GM19397 (cell line): ENCODE data around the gene PRPF19.

Experiments used
- ATAC-seq: cut with Tn5 transposase; IDR thresholded peaks from one replicate; pipeline ENCODE4 v1.9.1; 2021; ENCODE audit warnings: mild to moderate bottlenecking, moderate library complexity; ENCODE audit not compliant: unreplicated experiment

The PRPF19 gene

DNA sequence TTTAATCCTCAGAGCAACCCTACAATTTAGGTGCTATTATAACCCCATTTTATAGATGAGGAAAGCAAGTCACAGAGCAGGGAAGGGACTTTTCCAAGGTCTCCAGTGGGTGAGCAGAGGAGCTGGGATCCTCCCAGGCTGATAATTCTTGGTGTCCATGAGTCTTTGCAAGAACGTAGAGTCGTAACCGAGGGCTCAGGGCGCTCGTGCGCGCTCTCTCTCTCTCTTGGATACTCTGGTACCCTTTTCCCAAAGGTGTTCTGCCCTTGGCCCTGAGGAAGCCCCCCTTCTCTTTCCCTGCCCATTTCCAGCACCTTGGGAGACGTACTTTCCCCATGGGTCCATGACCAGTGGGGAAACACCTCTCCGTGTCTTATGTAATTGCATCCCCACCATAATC is 44.2 kb downstream of the PRPF19 start:
- ATAC-seq = no peak

DNA sequence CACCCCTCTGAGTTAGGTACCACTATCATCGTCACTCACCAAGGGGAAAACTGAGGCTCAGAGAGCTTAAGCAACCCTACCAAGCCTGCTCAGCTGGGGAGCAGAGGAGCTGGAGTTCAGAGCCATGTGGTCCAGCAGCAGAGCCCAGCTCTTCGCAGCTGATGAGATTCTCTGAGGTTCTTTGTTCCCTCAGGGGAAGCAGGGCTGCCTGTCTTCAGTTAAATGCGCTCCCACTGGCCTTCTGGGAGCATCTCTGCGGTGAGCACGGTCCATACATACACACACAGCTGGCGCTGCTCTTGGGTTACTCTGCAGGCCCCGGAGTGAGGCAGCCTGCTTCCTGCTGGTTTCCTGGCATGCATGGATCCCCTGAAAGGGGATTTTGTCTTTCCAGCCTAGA is 45.4 kb downstream of the PRPF19 start:
- ATAC-seq = no peak

DNA sequence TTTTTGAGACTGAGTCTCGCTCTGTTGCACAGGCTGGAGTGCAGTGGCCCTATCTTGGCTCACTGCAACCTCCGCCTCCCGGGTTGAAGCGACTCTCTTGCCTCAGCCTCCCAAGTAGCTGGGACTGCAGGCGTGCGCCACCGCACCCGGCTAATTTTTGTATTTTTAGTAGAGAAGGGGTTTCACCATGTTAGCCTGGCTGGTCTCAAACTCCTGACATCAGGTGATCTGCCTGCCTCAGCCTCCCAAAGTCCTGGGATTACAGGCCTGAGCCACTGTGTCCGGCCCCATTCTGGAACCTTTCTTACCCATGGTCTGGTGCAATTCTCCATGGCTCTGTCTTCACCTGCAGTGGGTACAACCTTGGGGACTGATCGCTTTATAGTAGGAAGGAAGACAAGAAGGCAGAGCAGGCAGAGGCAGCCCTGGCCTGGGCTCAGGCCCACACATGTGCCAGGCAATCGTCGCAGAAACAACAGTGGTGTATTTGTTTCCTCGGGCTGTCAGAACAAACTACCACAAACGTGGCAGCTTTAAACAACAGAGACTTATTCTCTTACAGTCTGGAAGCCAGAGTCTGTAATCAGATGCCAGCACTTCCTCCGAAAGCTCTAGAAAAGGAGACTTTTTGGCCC is 46.7 kb downstream of the PRPF19 start:
- ATAC-seq = no peak

DNA sequence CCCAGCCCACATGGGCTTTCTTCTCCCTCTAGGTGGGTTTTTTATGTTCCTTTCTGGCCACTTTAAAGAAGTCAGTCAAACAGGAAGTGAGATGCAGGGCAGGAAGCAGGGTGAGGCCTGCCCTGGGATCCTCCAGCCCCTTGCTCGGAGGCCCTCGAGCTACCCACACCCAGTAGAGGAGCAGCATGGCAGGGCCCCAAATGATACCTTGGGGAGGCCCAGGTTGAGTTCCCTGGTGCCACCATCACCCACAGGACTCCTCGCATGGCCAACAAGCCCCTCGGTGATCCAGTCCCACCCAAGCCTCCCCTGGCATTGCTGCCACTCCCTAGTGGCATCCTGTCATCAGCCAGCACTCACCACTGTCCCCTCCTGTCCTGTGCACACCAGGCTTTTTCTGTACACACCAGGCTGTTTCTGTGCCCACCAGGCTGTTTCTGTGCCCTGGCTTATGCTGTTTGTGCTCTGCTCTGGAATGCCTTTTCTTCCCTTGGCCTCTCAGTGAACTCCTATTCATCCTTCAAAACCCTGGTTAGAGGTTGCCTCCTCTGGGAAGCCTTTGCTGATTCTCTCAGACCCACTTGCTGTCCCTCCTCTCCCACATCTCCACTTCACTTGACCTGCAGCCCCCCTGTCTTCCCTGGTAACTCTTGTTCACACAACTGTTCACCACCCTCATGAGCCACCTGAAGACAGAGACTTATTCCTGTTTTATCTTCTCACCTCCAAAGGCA is 47.5 kb downstream of the PRPF19 start:
- ATAC-seq = no peak

DNA sequence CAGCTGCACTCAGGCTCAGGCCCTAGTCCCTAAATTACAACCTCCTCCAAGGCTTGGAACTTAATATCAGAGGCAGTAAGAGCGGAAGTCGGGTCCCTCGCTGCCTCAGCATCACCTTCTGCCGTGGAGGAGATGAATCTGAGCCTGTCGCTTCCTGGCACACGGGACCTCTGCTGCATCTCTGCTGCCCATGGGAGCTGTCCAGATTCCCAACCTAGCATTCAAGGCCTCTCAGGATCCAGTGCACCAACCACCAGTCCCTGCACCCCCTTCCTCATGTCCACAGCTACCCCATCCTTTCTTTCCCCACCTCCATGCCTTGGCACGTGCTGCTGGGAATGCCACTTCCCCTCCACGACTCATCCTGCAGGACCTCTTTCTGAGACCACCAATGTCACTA is 48.1 kb downstream of the PRPF19 start:
- no peak for ATAC-seq

DNA sequence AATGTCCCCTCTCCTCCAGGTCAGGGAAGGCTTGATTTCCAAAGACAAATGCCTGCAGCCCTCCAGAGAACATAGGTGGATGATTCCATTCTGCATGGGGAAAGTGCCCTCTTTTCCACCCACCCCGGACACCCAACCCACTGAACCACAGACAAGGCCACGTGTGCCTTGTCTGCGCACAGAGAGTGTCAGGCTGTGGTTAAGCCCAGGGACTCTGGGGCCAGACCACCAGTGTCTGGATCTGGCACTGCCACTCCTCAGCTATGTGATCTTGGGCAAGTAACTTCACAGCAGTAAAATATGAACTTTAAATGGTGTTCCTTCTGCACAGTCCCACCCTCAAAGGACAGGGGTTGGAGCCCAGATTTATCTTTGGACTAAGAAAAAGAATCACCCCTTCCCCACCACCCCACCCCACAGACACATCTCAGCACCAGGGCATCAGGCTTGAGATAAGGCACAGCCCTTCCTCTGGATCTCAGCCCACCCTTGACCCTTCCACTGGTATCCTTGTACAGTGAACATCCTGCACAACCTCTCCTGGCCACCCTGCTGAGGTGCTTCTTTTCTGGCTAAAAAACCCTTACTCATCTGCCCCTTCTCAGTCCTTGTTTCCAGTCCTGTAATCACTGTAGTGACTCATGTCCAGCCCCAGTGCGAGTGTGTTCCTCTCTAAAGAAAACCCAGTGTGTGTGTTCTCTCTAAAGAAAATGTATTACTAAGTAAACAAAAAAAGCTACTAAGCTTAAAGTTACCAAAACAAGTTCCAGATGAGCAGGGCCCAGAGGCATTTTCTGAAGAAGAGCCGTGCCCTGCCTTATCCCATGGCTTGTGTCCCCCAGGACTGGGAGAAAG is 48.8 kb downstream of the PRPF19 start:
- ATAC-seq = no peak

DNA sequence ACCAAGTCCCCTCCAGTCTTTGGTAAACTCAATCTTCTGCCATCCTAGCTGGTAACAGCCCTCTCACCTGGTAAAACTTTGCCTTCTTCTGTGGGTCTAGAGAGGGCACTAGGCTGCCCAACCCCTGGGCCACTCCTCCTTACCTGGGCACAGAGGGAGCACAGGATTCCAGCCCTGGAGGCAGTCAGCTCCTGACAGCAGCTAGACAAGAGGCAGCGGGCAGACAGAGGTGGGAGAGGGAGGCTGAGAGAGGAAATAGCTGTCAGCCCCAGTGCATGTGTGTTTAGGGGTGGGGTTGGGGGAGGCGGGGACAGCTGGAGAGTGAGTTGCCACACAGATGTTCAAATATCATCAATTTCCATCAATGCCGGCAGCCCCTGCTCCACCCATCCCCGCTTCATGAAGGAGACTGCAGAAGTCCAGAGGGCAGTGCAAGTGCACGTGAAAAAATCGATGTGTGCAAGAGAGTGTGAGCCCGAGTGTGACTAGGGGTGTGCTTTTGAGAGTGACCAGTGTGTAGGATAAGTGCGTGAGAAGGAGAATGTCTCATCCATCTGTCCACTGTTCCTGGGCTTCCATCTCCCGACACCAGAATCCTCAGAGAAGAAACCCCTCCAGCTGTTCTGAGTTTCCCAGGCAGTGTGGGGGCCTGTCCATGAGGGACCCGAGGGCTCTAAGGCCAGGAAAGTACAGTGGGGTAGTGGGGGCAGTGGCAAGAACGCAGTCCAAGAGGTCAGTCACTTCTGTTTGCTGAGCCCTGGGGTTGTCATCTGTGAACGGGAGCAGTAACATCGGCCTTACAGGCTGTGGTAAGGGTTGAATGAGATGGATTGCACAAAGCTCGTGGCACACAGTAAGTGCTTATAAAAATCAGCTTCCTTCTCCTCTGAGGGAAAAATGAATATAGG is 50.4 kb downstream of the PRPF19 start, which contains the start of gene PTGDR2:
PTGDR2 (minus strand) TSS at position 225 of the 908 bp plus-strand sequence. CDS start 2,228 bp downstream, outside the sequence.
- no peak for ATAC-seq

DNA sequence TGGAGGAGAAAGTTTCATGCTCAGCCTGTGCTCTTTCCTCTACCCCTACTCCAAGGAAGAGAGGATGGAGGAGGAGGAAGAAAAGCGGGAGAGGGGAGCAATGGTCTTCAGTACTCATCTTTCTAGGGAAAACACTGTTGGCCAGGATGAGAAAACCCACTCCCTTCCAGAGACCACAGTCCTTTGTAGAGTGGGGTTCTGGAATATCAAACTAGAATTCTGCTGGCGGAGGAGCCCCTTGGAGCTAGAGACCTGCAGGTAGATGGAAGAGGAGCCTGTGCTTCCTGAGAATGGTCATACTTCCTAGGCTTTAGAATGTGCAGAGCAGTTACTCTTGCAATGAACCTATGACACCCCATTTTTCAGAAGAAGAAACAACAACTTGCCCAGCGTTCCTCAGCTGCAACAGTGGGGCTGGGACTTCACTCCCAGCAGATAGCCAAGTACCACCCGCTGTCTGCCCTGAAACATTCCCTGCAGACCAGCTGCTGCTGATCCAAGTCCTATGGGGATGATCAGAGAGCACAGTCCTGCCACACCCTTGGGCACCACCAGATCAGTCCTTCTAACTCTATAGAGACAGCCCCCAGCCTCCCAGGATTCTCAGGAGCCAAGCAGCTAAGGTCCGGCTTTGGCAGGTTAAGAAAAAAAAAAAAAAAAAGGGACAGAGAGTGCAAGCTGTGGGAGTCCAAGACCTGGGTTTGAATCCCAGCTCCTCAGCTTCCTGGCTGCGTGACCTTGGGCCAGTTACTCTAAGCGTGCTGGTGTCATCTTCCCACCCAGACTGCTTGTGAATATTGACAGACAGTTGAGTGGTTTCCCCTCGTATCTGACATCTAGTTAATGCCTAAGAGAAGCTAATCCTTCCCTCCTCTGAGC is 51.3 kb downstream of the PRPF19 start:
- no peak for ATAC-seq

DNA sequence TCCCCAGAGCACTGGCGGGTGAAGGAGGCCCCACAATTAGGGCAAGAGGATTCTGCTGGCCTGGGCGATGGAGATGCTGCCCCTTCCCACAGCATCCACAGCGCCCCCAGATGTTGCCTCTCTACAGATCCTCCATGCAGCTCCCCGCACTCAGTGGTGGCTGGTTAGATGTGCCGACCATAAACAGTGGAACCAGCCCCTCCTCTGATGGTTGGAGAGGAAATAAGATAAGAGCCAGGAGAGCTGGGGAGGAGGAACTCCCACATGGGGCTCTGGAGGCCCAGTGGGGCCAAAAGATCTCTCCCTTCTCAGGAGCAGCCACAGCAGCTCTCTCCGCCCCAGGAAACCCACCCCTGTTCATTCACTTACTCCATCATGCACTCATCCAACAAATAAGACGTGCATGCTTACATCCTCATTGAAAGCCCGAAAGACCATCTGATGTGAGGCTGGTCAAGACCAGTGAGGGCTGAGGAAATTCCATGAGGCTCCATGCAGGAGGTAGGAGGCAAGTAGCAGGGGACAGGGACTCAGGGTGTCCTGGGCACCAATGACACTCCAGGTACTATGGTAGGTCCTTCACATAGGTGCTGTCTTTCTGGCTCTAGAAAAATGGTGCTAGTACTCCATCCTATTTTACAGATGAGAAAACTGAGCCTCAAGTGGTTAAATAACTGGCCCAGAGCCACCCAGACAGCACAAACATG is 52.1 kb downstream of the PRPF19 start:
- ATAC-seq = no peak

DNA sequence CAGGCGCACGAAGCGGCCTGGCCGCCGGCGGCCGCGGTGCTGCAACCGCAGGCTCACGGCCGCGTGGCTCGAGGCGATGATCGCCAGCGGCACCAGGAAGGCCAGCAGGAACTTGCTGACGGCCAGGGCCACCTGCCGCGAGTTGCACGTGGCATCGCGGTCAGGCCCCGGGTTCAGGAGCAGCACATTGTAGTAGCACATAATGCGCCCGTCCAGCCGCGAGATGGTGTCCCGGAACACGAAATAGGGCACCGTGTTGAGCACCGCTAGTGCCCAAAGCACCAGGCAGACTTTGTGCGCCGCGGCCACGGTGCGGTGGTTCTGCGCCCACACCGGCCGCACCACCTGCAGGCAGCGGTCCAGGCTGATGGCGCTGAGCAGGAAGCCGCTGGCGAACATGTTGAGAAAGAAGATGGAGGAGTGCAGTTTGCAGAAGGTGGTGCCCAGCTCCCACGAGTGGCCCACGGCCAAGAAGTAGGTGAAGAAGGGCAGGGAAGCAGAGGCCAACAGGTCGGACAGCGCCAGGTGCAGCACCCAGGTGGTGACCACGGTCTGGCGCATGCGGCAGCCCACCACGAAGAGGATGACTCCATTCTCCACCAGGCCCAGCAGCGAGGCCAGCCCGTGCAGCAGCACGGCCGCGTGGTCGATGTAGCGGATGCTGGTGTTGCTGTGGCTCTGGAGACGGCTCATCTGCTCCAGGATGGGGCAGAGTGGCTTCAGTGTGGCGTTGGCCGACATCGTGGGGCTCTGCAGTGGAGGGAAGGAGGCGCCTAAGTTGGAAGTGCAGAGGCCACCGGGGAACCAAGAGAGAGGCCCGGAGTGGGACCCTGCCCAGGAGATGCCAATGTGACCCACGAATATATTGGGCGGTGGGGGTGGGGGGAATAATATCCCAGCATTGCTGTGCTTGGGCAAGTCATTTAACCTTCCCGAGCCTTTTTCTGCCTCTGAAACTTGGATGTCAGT is 53.1 kb downstream of the PRPF19 start:
- no peak for ATAC-seq

DNA sequence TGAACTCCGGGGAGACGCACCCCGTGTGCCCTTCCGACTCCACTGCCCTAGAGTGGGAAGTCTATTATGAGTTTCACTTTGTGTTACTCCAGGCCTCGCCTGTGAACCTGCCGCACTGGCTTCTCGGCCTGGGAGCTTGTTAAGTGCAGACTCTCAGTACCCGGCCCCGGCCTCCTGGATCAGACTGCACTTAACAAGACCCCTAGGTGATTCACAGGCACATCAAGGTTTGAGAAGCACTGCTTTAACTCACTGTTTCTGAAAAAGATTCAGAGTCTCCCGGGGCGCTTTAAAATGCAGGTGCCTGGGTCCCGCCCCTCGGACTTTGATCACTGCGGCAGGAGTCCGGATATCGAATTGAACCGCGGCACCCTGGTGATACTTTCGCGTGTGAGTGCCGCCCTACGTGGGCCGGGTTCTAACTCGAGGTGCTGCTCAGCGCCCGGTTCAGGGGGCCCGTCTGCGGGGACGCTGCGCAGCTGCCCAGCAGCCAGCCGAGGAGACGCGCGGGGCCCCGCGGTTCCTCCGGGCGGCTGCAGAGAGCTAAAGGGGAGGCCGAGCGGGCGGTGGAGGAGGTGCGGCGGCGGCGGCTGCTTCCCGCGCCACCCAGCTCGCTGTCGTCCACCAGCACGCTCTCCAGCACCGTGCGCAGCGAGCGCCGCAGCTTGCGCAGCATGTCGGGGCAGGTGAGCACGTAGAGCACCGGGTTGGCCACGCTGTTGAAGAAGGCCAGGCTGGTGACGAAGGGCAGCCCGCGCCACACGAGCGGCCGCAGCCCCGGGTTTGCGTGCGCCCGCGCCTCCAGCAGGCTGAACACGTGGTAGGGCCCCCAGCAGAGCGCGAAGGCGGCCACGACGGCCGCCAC is 54.0 kb downstream of the PRPF19 start:
- no peak for ATAC-seq

DNA sequence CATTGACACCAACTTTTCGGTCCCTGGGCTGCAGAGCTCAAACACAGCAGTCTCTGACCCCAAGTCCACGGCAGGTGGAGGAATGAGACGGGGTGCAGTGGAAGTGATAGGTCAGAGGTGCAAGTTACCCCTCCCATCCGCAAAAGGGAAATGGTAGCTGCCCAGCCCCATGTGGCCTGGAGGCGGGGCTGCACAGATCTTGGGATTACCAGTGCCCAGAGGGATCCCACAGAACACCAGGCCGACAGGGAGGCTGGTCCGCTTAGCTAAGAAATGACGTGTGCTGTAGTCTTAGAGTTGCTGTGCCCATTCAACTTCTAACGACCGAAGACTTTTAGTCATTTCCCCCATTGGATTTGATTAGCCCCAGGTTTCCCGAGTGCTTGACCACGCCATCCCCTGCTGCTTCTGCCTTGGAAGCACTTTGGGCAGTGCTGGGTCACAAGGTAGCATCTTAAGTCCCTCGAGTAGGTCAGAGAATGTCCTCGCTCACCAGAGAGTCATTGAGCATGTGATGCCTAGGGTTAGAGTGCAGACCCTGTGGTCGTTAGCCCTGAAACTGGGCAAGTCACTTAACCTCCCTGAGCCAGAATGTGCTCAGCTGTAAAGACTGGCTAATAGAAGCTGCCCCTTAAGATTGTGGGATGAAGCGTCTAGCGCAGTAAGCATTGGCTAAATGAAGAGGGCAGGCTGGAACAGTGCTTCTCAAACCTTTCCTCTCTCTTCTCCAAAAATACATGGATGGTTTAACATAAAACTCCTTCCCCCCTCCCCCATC is 54.9 kb downstream of the PRPF19 start:
- ATAC-seq = no peak

DNA sequence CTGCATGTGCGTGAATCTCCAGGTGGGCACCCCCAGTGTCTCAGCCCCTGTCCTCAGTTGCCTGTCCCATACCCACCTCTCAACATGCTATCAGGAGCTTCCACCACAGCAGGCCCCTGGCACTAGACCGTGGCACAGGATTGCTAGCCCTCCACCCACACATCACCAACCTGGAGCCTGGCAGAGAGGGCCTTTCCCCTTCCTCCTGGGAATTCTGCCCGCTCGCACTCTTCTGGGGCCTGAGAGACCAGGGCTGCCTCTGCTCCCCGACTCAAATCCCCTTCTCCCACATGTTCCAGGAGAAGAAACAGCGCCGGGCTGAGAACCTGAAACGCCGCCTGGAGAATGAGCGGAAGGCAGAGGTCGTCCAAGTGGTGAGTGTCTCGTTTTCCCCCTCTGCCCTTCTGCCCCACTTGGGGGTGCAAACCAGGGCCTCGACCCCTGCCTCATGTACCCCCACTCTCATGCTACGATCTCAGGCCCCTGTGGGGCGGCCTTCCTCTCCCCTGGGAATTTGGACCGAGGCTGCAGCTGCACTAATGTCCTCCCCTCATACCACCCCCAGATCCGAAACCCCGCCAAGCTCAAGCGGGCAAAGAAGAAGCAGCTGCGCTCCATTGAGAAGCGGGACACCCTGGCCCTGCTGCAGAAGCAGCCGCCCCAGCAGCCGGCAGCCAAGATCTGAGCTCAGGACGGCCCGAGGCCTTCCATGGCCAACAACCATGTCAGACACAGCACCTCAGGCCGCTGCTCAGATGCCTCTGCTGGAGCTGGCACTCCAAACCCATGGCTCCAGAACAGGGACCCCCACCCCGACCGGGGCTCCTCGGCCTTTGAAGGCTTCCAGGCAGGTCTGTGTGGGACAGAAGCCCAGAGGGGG is 56.5 kb downstream of the PRPF19 start:
- no peak for ATAC-seq

DNA sequence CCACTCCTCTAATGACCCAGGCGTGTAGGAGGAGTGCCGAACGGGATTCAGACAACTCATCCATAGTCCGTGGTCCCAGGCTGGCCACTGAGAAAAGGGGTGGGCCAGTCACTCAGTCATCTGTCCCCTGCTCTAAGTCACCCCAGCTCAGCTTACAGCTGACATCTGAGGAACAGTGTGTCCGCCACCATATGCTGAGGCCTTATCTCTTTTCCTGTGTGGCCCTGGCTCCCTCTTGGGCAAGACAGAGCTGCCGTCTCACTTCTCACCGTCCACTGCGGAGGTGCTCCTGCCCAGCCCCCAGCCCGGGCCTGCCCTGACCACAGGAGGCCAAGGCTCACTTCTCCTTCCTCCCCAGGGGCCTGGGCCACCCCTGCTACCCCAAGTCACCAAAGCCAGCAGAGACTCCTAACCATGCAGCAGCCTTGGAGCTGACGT is 57.7 kb downstream of the PRPF19 start:
- no peak for ATAC-seq

DNA sequence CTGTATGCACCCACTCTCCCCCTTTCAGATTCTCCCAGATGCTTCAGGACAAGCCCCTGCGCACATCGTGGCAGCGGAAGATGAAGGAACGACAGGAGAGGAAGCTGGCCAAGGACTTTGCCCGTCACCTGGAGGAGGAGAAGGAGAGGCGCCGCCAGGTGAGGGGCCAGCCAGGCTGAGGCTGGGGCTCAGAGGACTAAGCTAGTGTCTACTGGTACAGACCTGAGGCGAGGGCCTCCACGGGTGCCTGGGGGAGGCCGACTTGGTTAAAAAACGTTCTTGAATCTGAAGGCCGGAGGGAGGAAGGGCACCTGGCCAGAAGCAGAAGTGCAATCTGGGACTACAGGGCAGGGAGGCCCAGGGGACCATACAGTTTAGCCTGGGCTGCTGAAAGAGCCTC is 58.5 kb downstream of the PRPF19 start:
- ATAC-seq = no peak
